ENCODE data around the gene C1QL2.

Gene C1QL2

DNA sequence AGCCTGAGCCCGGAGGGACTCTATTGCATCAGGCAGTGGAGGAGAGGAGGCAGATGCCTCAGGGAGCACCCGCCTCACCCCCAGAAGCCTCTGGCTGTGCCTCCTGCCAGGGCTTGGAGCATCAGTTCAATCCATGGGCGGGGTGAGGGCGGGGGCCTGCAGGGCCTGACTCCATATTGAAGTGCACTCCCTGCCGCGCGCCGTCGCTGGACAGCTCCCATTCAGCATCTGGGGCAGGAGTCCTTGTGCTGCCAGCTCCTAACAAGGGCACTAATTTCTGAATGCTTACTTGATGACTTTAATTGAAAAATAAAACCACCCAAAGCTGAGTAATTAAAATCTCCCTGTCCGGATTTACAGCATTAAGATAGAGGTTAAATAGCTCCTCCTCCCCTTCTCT lies 23.8 kb downstream of the C1QL2 start:
- no peak for DNase-seq
- Mint-ChIP-seq H3K27ac (no peak overlapping the region), H3K4me3 (no peak overlapping the region), H3K4me1 (peaks cover 4% of the 10 kb centered on the region), H3K36me3 (ENCODE audit: low read depth) (no peaks in the 10 kb centered on the region), H3K9me3 (peaks cover 3% of the 10 kb centered on the region), H3K27me3 (ENCODE audit: low read depth, poor library complexity) (peaks cover 62% of the 10 kb centered on the region)
- TF ChIP-seq, protein P1, sequence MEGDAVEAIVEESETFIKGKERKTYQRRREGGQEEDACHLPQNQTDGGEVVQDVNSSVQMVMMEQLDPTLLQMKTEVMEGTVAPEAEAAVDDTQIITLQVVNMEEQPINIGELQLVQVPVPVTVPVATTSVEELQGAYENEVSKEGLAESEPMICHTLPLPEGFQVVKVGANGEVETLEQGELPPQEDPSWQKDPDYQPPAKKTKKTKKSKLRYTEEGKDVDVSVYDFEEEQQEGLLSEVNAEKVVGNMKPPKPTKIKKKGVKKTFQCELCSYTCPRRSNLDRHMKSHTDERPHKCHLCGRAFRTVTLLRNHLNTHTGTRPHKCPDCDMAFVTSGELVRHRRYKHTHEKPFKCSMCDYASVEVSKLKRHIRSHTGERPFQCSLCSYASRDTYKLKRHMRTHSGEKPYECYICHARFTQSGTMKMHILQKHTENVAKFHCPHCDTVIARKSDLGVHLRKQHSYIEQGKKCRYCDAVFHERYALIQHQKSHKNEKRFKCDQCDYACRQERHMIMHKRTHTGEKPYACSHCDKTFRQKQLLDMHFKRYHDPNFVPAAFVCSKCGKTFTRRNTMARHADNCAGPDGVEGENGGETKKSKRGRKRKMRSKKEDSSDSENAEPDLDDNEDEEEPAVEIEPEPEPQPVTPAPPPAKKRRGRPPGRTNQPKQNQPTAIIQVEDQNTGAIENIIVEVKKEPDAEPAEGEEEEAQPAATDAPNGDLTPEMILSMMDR (IDR thresholded peaks at IDR 0.05) = no peak

DNA sequence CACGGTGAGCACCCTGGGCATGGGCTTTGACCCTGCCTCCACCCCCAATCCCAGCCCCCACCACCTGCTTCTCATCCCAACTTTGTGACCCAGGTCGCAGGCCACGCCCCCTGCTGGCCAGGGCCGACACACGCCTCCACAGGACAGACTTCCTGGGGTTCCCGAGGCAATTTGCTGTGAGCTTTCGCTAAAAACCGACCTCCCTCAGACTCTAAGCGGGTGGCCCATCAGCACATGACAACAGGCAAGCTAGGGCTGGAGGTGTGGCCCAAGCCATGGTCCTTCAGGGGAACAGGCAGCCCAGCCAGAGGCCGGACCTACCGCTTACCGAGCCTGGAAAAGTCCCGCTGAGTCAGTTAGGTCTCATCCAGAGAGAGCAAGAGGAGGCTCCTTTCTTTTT lies 31.9 kb downstream of the C1QL2 start:
- Mint-ChIP-seq H3K27ac (no peak overlapping the region), H3K27me3 (ENCODE audit: low read depth, poor library complexity) (peaks cover 50% of the 10 kb centered on the region), H3K4me1 (peaks cover 6% of the 10 kb centered on the region), H3K4me3 (no peak overlapping the region), H3K9me3 (no peaks in the 10 kb centered on the region), H3K36me3 (ENCODE audit: low read depth) (no peaks in the 10 kb centered on the region)
- peak; percentile 63 for DNase-seq
- TF ChIP-seq, protein P1 (IDR thresholded peaks at IDR 0.05) = peak; percentile 47

DNA sequence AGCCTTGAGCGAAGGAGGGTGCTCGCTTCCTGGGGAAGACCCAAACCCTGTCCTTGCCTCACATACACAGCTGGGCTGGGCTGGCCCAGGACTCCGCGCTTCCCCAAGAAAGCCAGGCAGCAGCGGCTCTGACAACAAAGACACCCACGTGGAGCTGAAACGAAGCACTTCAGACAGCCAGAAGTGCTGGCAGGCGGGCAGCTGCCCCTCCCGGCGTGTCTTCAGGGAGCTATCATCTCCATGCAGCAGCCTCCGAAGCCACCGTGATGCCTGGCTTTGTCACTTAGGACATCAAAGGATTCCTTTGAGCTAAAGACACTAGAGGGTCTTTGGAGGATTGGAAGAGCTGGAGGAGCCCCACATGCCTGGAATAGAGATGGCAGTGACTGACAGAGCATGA lies 35.2 kb downstream of the C1QL2 start:
- no peaks in the 10 kb centered on the region for H3K36me3 Mint-ChIP-seq (ENCODE audit: low read depth)
- H3K4me3 Mint-ChIP-seq = no peak overlapping the region
- TF ChIP-seq, protein P1 (IDR thresholded peaks at IDR 0.05) = no peak
- H3K4me1 Mint-ChIP-seq = no peaks in the 10 kb centered on the region
- DNase-seq = no peak
- H3K27ac Mint-ChIP-seq = no peak overlapping the region
- peaks cover 50% of the 10 kb centered on the region for H3K27me3 Mint-ChIP-seq (ENCODE audit: low read depth, poor library complexity)
- no peaks in the 10 kb centered on the region for H3K9me3 Mint-ChIP-seq

DNA sequence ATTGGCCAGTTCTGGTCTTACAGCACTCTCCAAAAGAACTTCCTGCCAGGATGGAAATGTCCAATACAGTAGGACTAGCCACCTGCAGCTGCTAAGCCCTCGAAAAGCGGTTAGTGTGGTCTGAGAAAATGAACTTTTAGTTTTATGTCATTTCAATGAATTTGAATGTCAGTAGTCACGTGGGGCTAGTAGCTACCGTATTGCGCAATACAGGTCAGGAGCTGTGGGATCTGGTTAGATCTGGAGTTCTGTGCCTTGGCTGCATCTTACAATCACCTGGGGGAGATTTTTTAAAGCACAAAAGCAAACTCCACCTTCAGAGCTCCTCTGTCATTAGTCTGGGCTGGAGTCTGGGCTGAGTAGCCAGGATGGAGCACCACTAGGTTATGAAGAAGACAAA lies 35.9 kb downstream of the C1QL2 start:
- no peak overlapping the region for H3K4me3 Mint-ChIP-seq
- H3K27me3 Mint-ChIP-seq (ENCODE audit: low read depth, poor library complexity) = peaks cover 50% of the 10 kb centered on the region
- TF ChIP-seq, protein P1 (IDR thresholded peaks at IDR 0.05) = no peak
- no peak overlapping the region for H3K27ac Mint-ChIP-seq
- no peaks in the 10 kb centered on the region for H3K36me3 Mint-ChIP-seq (ENCODE audit: low read depth)
- no peaks in the 10 kb centered on the region for H3K9me3 Mint-ChIP-seq
- DNase-seq = no peak
- H3K4me1 Mint-ChIP-seq = no peaks in the 10 kb centered on the region

DNA sequence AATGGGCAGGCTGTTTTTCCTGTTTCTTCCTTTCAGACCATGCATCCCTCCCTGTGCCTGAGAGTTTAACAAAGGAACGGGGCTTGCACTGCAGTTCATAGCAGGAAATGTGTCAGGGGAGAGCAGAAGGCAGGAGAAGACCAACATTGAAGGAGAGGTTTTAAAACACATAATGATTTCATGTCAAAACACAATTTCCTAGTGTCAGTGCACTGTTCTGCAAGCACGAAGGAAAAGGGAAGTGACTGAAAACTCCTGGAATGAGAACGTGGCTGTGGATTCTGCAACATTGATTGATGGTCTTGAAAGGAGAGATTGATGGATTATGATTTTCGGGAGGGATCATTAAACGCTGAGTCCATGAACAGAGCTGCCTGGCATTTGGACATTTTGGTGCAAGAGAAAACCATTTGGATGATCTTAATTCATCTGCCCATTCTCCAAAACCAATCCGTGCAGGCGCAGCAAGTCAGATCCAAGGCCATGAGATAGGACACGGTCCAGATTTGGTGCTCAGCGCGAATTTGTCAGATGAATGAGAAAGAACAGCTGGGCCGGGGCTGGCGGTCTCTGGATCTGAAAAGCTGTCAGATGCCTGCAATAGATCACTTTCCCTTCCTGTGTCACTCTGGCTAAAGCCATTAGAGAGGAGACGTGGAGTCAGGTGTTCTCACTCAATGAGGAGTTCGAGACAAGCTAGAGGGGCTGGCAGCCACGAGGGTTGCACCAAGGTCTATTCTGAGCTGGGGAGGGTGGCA lies 38.4 kb downstream of the C1QL2 start:
- no peaks in the 10 kb centered on the region for H3K9me3 Mint-ChIP-seq
- no peaks in the 10 kb centered on the region for H3K36me3 Mint-ChIP-seq (ENCODE audit: low read depth)
- no peak overlapping the region for H3K27ac Mint-ChIP-seq
- TF ChIP-seq, protein P1 (IDR thresholded peaks at IDR 0.05) = no peak
- no peak for DNase-seq
- no peaks in the 10 kb centered on the region for H3K4me1 Mint-ChIP-seq
- H3K27me3 Mint-ChIP-seq (ENCODE audit: low read depth, poor library complexity) = peaks cover 59% of the 10 kb centered on the region
- no peak overlapping the region for H3K4me3 Mint-ChIP-seq

All from nephron progenitor cell (in vitro differentiated cells).